Psoas muscle (tissue), 8 donors: ENCODE results near the gene OSGEP. TPM values are rescaled to one million over a fixed set of nuclear protein-coding genes. Genes with fewer than 3 reads are reported as not detected.

Experiments used
- ATAC-seq, 4 donors: fragments of 200-7000 bp; cut with Tn5 transposase; one replicate each; pipeline ENCODE4 v1.9.1; 2020; ENCODE audit warnings: moderate library complexity in 3 of 4, mild to moderate bottlenecking in 2 of 4
- DNase-seq, 2 donors: peaks; one replicate each; pipeline ENCODE4 v3.0.0-alpha.2; 2020
- H3K27ac ChIP-seq: fragments of 200-600 bp; one replicate; pipeline ENCODE4 v1.8.0; 2022
- H3K27me3 ChIP-seq, 3 donors: fragments of 200-600 bp in 1 of 3; one replicate each; pipeline versions ENCODE4 v1.6.1 to v1.8.0; 2013 to 2022; ENCODE audit warnings: low read length in 2 of 3, mild to moderate bottlenecking in 2 of 3, moderate library complexity in 1 of 3; ENCODE audit not compliant: insufficient read depth in 3 of 3
- H3K36me3 ChIP-seq, 2 donors: fragments of 200-600 bp in 1 of 2; one replicate each; pipeline versions ENCODE4 v1.6.1 to v1.8.0; 2013 to 2022; ENCODE audit warnings: low read depth in 1 of 2, mild to moderate bottlenecking in 1 of 2, moderate library complexity in 1 of 2; ENCODE audit not compliant: insufficient read depth in 1 of 2
- H3K4me1 ChIP-seq: fragments of 200-600 bp; one replicate; pipeline ENCODE4 v1.8.0; 2022
- H3K4me3 ChIP-seq: fragments of 200-600 bp; one replicate; pipeline ENCODE4 v1.8.0; 2022; ENCODE audit warnings: mild to moderate bottlenecking
- H3K9me3 ChIP-seq: fragments of 200-600 bp; one replicate; pipeline ENCODE4 v1.8.0; 2022
- WGBS, 3 donors: extraction: QIAGEN DNeasy Blood & Tissue Kit; methylation state at CpG; one replicate each; pipeline versions ENCODE4 v1.1.6 to v1.1.7; 2013; 5-methylcytosine and 5-hydroxymethylcytosine counted together
- intact Hi-C, 2 donors: fragments of 100-400 bp; cut with DNase I; formaldehyde crosslinking; loops; one replicate each; pipeline versions ENCODE4 v1.11.0 to v1.14.2; 2022
- polyA plus RNA-seq, 3 donors: library from polyadenylated mRNA; stranded (reverse); fragments of 200-250 nt; gene quantifications; one replicate each; pipeline ENCODE4 v1.2.3, GENCODE V29; 2013
- total RNA-seq, 4 donors: library from RNA; stranded (reverse); fragmentation: NEBNext Ultra II Directional in 2 of 4; extraction: Animal tissue kit (Norgen Biotek cat#: 25700) in 2 of 4; gene quantifications; one replicate each; pipeline versions ENCODE4 v1.2.1 to v1.2.4, GENCODE V29; 2021 to 2023
- TF ChIP-seq, protein P1 (sequence below): fragments of 200-600 bp; IDR thresholded peaks from one replicate; pipeline ENCODE4 v1.8.0; 2022; ENCODE audit warnings: antibody characterized with exemption
- donor health status: healthy with polysubstance abuse.
- donor health status: DM: no; HTN: no; CAD: no; lungs with moderate emphysema.
- donor health status: Bipolar disorder and iron deficiency.
- donor health status: healthy.
- donor health status: DM: yes; HTN: yes; CAD: no.
- donor health status: DM: no; HTN: no; CAD: no.
- donor health status: DM: no; HTN: no; CAD: no.
- donor health status: DM: yes; HTN: yes; CAD: no.

OSGEP gene
- total and polyA plus RNA-seq, 7 donors = 16.6 to 24.4 (median 18.2) TPM

DNA sequence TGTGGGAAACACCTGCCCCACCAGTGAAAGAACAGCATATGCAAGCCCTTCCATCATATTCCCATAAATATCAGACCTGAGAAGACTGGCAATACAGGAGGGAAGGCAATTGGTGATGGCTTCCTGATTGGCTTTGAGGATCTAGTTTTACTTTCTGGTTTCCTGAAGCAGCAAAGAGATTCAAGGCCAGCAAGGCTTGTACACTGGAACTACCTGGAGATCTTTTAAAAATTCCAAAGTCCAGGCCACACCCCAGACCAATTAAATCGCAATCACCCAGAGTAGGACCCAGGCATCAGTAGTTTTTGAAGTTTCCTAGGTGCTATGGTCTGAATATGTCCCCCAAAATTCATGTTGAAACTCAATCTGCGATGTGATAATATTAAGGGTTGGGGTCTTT is 38.4 kb downstream of the OSGEP start:
- no peaks in the 10 kb centered on the region for H3K9me3 ChIP-seq
- no peaks in the 10 kb centered on the region for H3K36me3 ChIP-seq
- 92 to 97% (median 94%) methylated on average over 2 of the region's 2 CpGs for WGBS, 3 donors
- no peaks in the 10 kb centered on the region for H3K27me3 ChIP-seq
- no peak for ATAC-seq
- H3K4me3 ChIP-seq = no peak overlapping the region
- H3K4me1 ChIP-seq = peaks cover 17% of the 10 kb centered on the region
- intact Hi-C loops = loop anchor here in 1 of 2 donors (5.0 kb wide), 1 partner anchor 191 kb away; no protein-coding TSS in a partner anchor
- no peak for DNase-seq
- TF ChIP-seq, protein P1, sequence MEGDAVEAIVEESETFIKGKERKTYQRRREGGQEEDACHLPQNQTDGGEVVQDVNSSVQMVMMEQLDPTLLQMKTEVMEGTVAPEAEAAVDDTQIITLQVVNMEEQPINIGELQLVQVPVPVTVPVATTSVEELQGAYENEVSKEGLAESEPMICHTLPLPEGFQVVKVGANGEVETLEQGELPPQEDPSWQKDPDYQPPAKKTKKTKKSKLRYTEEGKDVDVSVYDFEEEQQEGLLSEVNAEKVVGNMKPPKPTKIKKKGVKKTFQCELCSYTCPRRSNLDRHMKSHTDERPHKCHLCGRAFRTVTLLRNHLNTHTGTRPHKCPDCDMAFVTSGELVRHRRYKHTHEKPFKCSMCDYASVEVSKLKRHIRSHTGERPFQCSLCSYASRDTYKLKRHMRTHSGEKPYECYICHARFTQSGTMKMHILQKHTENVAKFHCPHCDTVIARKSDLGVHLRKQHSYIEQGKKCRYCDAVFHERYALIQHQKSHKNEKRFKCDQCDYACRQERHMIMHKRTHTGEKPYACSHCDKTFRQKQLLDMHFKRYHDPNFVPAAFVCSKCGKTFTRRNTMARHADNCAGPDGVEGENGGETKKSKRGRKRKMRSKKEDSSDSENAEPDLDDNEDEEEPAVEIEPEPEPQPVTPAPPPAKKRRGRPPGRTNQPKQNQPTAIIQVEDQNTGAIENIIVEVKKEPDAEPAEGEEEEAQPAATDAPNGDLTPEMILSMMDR = no peak
- peak overlapping the region; percentile 51 for H3K27ac ChIP-seq

DNA sequence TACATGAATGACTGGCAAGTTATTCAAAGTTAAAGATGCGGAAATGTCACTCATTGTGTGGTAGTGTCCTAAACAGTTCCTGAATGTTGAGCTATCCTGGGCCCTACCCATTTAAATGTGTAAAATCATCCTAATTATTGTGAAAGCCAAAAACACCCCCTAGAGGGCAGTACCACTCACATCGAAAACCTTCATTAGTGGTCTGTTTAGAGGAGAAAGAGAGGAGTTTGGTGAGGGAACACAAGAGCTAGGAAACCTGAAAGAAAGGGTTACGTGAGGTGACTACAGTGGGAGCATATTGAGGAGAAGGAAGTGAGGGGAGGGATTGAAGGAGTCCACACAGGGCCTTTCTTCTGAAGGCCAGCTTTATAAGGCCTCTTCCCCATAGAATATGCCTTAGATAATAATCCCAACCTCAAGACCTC is 38.8 kb downstream of the OSGEP start:
- no peak for DNase-seq
- peaks cover 17% of the 10 kb centered on the region for H3K4me1 ChIP-seq
- TF ChIP-seq, protein P1 = peak; percentile 58
- peak in 1 of 4 donors; percentile 22 for ATAC-seq
- H3K27me3 ChIP-seq = no peaks in the 10 kb centered on the region
- no peaks in the 10 kb centered on the region for H3K36me3 ChIP-seq
- 53 to 65% (median 54%) methylated on average over 3 of the region's 3 CpGs for WGBS, 3 donors
- H3K9me3 ChIP-seq = no peaks in the 10 kb centered on the region
- intact Hi-C loops = loop anchor here in 1 of 2 donors (2.0 to 5.0 kb wide), 2 partner anchors 39 to 192 kb away; partner anchors contain the start of genes APEX1 and OSGEP
- no peak overlapping the region for H3K4me3 ChIP-seq
- peak overlapping the region; percentile 51 for H3K27ac ChIP-seq

DNA sequence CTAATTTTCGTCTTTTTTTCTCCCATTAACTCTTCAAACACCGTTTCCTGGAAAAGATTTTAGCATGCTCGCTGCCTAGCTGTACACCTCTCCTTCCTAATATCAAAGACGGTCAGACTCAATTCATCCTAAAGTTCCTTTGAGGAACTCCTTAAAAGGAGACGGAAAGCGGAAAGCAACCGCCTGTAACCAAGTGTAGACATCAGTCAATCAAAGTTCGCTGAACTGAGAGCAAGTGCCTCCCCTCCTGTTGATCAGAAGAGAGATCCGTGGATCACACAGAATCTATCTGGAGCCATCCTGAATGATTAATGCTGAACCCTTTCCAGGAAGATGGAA is 40.9 kb downstream of the OSGEP start:
- H3K27me3 ChIP-seq = no peaks in the 10 kb centered on the region
- WGBS, 3 donors = 1 to 9% (median 2%) methylated on average over 9 of the region's 9 CpGs

DNA sequence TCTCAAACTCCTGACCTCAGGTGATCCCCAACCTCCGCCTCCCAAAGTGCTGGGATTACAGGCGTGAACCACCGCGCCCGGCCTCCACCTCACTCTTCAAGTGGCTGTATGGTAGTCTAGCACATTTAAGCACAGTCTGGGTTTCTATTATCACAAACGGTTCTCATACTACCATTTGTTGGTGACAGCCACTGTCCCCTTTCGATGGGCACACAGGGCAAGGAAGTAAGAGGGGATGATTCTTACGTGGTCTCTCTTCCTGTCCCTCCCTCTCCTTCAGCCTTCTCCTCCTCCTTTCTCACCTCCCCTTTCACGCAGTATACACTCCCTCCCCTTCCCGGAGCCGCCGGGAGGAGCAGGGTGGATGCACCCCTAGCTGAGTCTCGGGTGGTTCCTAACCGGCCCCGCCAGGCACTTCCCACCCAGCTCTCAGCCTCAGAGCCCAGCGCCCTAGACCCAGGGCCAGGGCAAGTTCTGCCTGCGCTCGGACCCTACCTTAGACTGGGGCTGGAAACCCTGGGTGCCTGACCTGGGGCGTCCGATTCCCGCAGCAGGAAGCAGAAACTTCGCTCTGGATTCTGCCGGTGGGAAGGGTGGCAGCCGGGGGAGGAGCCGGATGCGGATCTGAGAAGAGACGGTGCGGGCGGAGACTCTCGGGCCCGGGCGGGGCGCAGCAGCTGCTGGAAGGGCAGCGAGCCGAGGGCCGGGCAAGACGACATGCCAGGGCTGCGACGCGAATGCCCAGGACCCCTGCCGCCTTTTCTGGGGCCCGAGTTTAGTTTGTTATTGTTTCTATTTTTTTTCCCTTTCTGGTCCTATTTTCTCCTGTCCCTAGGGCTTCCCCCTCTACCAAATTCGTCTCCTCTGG is 41.5 kb downstream of the OSGEP start, which contains the start of gene TEP1:
TSS of gene TEP1 (minus strand) at position 626 of the 868 bp plus-strand sequence. CDS start 5,062 bp downstream, outside the sequence.
- DNase-seq (peak; percentile 91 to 94), ATAC-seq (peak; percentile 89 to 95 (median 92))
- Histone ChIP-seq H3K4me1 (peaks cover 32% of the 10 kb centered on the region), H3K36me3 (peaks cover 0 to 4% of the 10 kb centered on the region in 2 donors), H3K9me3 (no peaks in the 10 kb centered on the region), H3K27me3 (no peaks in the 10 kb centered on the region), H3K4me3 (peak within 1 kb of the TSS; percentile 92), H3K27ac (peak within 1 kb of the TSS; percentile 100)
- TF ChIP-seq, protein P1 = no peak
- 0 to 1% (median 1%) methylated on average over 41 to 43 of the region's 43 CpGs for WGBS, 3 donors
- intact Hi-C loops = loop anchor here in 1 of 2 donors (2.0 to 5.0 kb wide), 3 partner anchors 42 to 269 kb away; partner anchors contain the start of genes APEX1, OSGEP and RNASE4

More for the DNA sequence above, 40.9 kb downstream of the OSGEP start:
- peak; percentile 38 to 59 (median 46) for ATAC-seq
- H3K4me1 ChIP-seq = peaks cover 26% of the 10 kb centered on the region
- H3K9me3 ChIP-seq = no peaks in the 10 kb centered on the region
- intact Hi-C loops = loop anchor here (2.0 to 5.0 kb wide), 3 partner anchors 41 to 269 kb away; partner anchors contain the start of genes APEX1 (in 2 of the 2), OSGEP (in 2 of the 2) and RNASE4 (in 1 of the 2)
- no peak for DNase-seq
- no peaks in the 10 kb centered on the region for H3K36me3 ChIP-seq
- peak overlapping the region; percentile 100 for H3K27ac ChIP-seq
- TF ChIP-seq, protein P1 = no peak
- peak overlapping the region; percentile 92 for H3K4me3 ChIP-seq
